ENCODE results near the gene GPC3.

The GPC3 gene

DNA sequence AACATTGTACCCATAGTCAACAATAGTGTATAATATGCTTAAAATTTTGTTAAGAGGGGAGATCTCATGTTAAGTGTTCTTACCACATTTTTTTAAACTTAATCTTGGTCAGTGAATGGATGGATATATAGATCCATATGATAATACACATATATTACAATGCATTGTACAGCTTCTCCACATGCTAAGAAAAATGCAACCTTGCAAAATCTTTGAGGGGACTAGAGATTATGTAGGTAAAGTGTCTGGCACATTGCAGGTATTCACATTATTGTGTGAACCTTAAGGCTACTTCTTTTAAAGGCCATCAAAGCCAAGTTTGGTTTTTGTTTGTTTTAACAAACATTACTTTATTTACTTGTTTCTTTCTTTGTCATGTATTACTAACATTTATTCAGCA, 10.4 kb upstream of the GPC3 start:
- no peaks in the 10 kb centered on the region for H3K27me3 ChIP-seq (ENCODE audit: insufficient read depth, low read length)
- H4K20me1 ChIP-seq (ENCODE audit: insufficient read depth, low read length): no peaks in the 10 kb centered on the region
- no peak overlapping the region for H3K4me3 ChIP-seq (ENCODE audit: low read depth, low read length, poor library complexity, severe bottlenecking)
- no peaks in the 10 kb centered on the region for H3F3A ChIP-seq (ENCODE audit: insufficient read depth, low read length)
- no peaks in the 10 kb centered on the region for H3K9me2 ChIP-seq (ENCODE audit: low read depth, low read length)
- H3K4me1 ChIP-seq (ENCODE audit: insufficient read depth, low read length, severe bottlenecking): no peaks in the 10 kb centered on the region
- H3K9ac ChIP-seq (ENCODE audit: low read length): no peak overlapping the region
- no peak overlapping the region for H3K27ac ChIP-seq (ENCODE audit: low read depth, low read length, poor library complexity, severe bottlenecking)
- no peaks in the 10 kb centered on the region for H3K9me3 ChIP-seq (ENCODE audit: low read length)
- no peaks in the 10 kb centered on the region for H3K79me2 ChIP-seq (ENCODE audit: insufficient read depth, low read length)
- no peak overlapping the region for H3K4me2 ChIP-seq (ENCODE audit: low read length)
- no peaks in the 10 kb centered on the region for H3K36me3 ChIP-seq (ENCODE audit: insufficient read depth, low read length)
- H2AFZ ChIP-seq (ENCODE audit: low read length): no peak overlapping the region
- TF ChIP-seq, protein P1, sequence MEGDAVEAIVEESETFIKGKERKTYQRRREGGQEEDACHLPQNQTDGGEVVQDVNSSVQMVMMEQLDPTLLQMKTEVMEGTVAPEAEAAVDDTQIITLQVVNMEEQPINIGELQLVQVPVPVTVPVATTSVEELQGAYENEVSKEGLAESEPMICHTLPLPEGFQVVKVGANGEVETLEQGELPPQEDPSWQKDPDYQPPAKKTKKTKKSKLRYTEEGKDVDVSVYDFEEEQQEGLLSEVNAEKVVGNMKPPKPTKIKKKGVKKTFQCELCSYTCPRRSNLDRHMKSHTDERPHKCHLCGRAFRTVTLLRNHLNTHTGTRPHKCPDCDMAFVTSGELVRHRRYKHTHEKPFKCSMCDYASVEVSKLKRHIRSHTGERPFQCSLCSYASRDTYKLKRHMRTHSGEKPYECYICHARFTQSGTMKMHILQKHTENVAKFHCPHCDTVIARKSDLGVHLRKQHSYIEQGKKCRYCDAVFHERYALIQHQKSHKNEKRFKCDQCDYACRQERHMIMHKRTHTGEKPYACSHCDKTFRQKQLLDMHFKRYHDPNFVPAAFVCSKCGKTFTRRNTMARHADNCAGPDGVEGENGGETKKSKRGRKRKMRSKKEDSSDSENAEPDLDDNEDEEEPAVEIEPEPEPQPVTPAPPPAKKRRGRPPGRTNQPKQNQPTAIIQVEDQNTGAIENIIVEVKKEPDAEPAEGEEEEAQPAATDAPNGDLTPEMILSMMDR (IDR thresholded peaks at IDR 0.05; ENCODE audit: low read length): no peak
- no peak for TF ChIP-seq EZH2 (IDR thresholded peaks at IDR 0.05; ENCODE audit: borderline replicate concordance, low read length)

DNA sequence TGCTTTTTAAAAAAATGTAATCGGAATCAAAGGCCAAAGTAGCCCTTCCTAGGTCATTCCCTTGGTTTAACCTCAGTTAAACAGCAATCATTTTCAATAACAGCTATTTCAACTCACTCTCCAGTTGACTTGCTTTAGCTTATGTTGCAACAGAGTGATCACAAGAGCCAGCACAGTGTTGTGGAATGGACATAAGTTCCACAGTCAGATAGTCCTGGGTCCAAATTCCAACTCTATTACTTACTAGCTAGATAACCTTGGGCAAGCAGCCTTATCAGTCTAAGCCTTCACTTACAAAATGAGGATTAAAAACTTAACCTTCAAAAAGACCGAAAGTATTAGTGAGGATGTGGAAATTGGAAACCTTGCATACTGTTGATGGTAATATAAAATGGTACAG, 9.2 kb upstream of the GPC3 start:
- no peak overlapping the region for H3K4me3 ChIP-seq (ENCODE audit: low read depth, low read length, poor library complexity, severe bottlenecking)
- no peak overlapping the region for H3K9ac ChIP-seq (ENCODE audit: low read length)
- H3K27me3 ChIP-seq (ENCODE audit: insufficient read depth, low read length): no peaks in the 10 kb centered on the region
- no peaks in the 10 kb centered on the region for H4K20me1 ChIP-seq (ENCODE audit: insufficient read depth, low read length)
- no peak overlapping the region for H3K27ac ChIP-seq (ENCODE audit: low read depth, low read length, poor library complexity, severe bottlenecking)
- no peaks in the 10 kb centered on the region for H3K36me3 ChIP-seq (ENCODE audit: insufficient read depth, low read length)
- no peaks in the 10 kb centered on the region for H3F3A ChIP-seq (ENCODE audit: insufficient read depth, low read length)
- H3K79me2 ChIP-seq (ENCODE audit: insufficient read depth, low read length): no peaks in the 10 kb centered on the region
- no peaks in the 10 kb centered on the region for H3K9me3 ChIP-seq (ENCODE audit: low read length)
- no peak for TF ChIP-seq EZH2 (IDR thresholded peaks at IDR 0.05; ENCODE audit: borderline replicate concordance, low read length)
- TF ChIP-seq, protein P1 (IDR thresholded peaks at IDR 0.05; ENCODE audit: low read length): no peak
- no peak overlapping the region for H2AFZ ChIP-seq (ENCODE audit: low read length)
- H3K4me2 ChIP-seq (ENCODE audit: low read length): no peak overlapping the region
- no peaks in the 10 kb centered on the region for H3K9me2 ChIP-seq (ENCODE audit: low read depth, low read length)
- H3K4me1 ChIP-seq (ENCODE audit: insufficient read depth, low read length, severe bottlenecking): no peaks in the 10 kb centered on the region

DNA sequence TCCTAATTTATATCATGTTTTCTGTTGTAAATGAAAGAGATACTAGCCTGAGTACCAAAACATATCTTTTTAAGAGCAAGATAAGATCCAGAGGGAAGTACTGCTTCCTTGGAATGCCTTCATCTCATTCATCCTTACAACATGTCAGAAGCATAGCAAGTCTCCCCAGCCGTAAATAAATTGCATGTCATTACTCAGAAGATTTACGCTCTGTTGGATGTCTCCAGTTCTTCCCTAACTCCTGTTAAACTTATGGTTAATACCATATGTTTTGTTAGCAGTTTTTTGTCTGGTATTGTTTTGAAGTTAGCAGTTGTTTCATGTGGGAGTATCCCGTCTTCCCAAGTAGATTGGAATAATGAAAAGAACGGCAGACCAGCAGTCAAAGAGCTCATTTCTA, 7.5 kb upstream of the GPC3 start:
- no peak overlapping the region for H3K9ac ChIP-seq (ENCODE audit: low read length)
- H3K27ac ChIP-seq (ENCODE audit: low read depth, low read length, poor library complexity, severe bottlenecking): no peak overlapping the region
- TF ChIP-seq, protein P1 (IDR thresholded peaks at IDR 0.05; ENCODE audit: low read length): no peak
- TF ChIP-seq EZH2 (IDR thresholded peaks at IDR 0.05; ENCODE audit: borderline replicate concordance, low read length): no peak
- H3K9me3 ChIP-seq (ENCODE audit: low read length): no peaks in the 10 kb centered on the region
- H3K36me3 ChIP-seq (ENCODE audit: insufficient read depth, low read length): no peaks in the 10 kb centered on the region
- no peaks in the 10 kb centered on the region for H3K27me3 ChIP-seq (ENCODE audit: insufficient read depth, low read length)
- H3K4me1 ChIP-seq (ENCODE audit: insufficient read depth, low read length, severe bottlenecking): no peaks in the 10 kb centered on the region
- H3K9me2 ChIP-seq (ENCODE audit: low read depth, low read length): no peaks in the 10 kb centered on the region
- H3K4me2 ChIP-seq (ENCODE audit: low read length): no peak overlapping the region
- no peaks in the 10 kb centered on the region for H3F3A ChIP-seq (ENCODE audit: insufficient read depth, low read length)
- H3K4me3 ChIP-seq (ENCODE audit: low read depth, low read length, poor library complexity, severe bottlenecking): no peak overlapping the region
- H4K20me1 ChIP-seq (ENCODE audit: insufficient read depth, low read length): no peaks in the 10 kb centered on the region
- H2AFZ ChIP-seq (ENCODE audit: low read length): no peak overlapping the region
- no peaks in the 10 kb centered on the region for H3K79me2 ChIP-seq (ENCODE audit: insufficient read depth, low read length)
